ENCODE data around the gene CYP3A7.

DNA sequence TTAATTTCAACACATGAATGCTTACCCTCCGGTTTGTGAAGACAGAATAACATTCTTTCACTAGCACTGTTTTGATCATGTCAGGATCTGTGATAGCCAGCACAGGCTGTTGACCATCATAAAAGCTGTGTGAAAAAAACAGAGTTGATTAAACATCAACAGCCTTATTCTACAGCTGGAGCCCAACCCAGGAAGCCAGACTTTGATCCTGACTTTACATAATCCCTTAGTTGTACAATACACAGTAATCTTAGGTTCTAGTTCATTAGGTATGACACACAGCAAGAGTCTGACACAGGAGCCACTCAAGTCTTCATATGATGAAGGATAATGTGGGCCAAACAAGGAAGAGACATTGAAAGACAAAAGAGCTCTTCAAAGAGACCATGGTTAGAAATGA is 37.6 kb upstream of the CYP3A7 start:
- TF ChIP-seq, protein P1, sequence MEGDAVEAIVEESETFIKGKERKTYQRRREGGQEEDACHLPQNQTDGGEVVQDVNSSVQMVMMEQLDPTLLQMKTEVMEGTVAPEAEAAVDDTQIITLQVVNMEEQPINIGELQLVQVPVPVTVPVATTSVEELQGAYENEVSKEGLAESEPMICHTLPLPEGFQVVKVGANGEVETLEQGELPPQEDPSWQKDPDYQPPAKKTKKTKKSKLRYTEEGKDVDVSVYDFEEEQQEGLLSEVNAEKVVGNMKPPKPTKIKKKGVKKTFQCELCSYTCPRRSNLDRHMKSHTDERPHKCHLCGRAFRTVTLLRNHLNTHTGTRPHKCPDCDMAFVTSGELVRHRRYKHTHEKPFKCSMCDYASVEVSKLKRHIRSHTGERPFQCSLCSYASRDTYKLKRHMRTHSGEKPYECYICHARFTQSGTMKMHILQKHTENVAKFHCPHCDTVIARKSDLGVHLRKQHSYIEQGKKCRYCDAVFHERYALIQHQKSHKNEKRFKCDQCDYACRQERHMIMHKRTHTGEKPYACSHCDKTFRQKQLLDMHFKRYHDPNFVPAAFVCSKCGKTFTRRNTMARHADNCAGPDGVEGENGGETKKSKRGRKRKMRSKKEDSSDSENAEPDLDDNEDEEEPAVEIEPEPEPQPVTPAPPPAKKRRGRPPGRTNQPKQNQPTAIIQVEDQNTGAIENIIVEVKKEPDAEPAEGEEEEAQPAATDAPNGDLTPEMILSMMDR (conservative IDR thresholded peaks at IDR 0.05 in 1 of 2, IDR thresholded peaks at IDR 0.05 in 1 of 2; ENCODE audit: extremely low read depth in 1 of 2, insufficient read depth in 1 of 2, low read depth in 1 of 2, low read length in 2 of 2), result no peak
- no peak for TF ChIP-seq EZH2 (IDR thresholded peaks at IDR 0.05; ENCODE audit: borderline replicate concordance, low read length)
